ENCODE data around the gene CALML3. TPM values are rescaled to one million over a fixed set of nuclear protein-coding genes. Genes with fewer than 3 reads are reported as not detected.

CALML3 gene
- polyA plus RNA-seq, 4 donors = 0.07 to 0.27 (median 0.22) TPM; not detected in 1

- no peak for FAIRE-seq
- no peak for DNase-seq
- 75 to 86% (median 80%) methylated on average over 11 of the region's 11 CpGs for WGBS, 3 donors
These were observed 776 bp upstream of the CALML3 start for GRCh38 chr10:5523796-5524574.

GRCh38 chr10:5525561-5526341, 990 bp downstream of the CALML3 start:
- DNase-seq (no peak), FAIRE-seq (no peak)
- no peaks in the 10 kb centered on the region for H3K36me3 ChIP-seq (ENCODE audit: control insufficient read depth in 3 of 3, insufficient read depth in 2 of 3, low read depth in 1 of 3, low read length in 3 of 3)
- H3K27me3 ChIP-seq (ENCODE audit: control insufficient read depth in 3 of 3, insufficient read depth in 3 of 3, low read length in 3 of 3) = no peaks in the 10 kb centered on the region
- H3K9me3 ChIP-seq (ENCODE audit: control insufficient read depth in 2 of 2, insufficient read depth in 1 of 2, low read depth in 1 of 2, low read length in 1 of 2) = no peaks in the 10 kb centered on the region
- WGBS, 3 donors = 89 to 90% (median 89%) methylated on average over 32 to 34 of the region's 34 CpGs
- H3K4me3 ChIP-seq (ENCODE audit: low read depth in 1 of 3, low read length in 3 of 3) = no peak overlapping the region
- peaks cover 0 to 10% (median 0%) of the 10 kb centered on the region in 3 donors for H3K4me1 ChIP-seq (ENCODE audit: control insufficient read depth in 3 of 3, insufficient read depth in 2 of 3, low read depth in 1 of 3, low read length in 2 of 3)
- H3K27ac ChIP-seq (ENCODE audit: low read depth in 1 of 3, low read length in 2 of 3) = no peak overlapping the region

More at GRCh38 chr10:5523796-5524574, 776 bp upstream of the CALML3 start:
- no peak overlapping the region for H3K4me3 ChIP-seq (ENCODE audit: low read depth in 1 of 3, low read length in 3 of 3)
- peaks cover 0 to 10% (median 0%) of the 10 kb centered on the region in 3 donors for H3K4me1 ChIP-seq (ENCODE audit: control insufficient read depth in 3 of 3, insufficient read depth in 2 of 3, low read depth in 1 of 3, low read length in 2 of 3)
- H3K36me3 ChIP-seq (ENCODE audit: control insufficient read depth in 3 of 3, insufficient read depth in 2 of 3, low read depth in 1 of 3, low read length in 3 of 3) = no peaks in the 10 kb centered on the region
- H3K9me3 ChIP-seq (ENCODE audit: control insufficient read depth in 2 of 2, insufficient read depth in 1 of 2, low read depth in 1 of 2, low read length in 1 of 2) = no peaks in the 10 kb centered on the region
- no peaks in the 10 kb centered on the region for H3K27me3 ChIP-seq (ENCODE audit: control insufficient read depth in 3 of 3, insufficient read depth in 3 of 3, low read length in 3 of 3)
- H3K27ac ChIP-seq (ENCODE audit: low read depth in 1 of 3, low read length in 2 of 3) = no peak overlapping the region

- DNase-seq = no peak
- no peak for FAIRE-seq
- Histone ChIP-seq H3K27ac (ENCODE audit: low read depth in 1 of 3, low read length in 2 of 3) (no peak overlapping the region), H3K27me3 (ENCODE audit: control insufficient read depth in 3 of 3, insufficient read depth in 3 of 3, low read length in 3 of 3) (no peaks in the 10 kb centered on the region), H3K9me3 (ENCODE audit: control insufficient read depth in 2 of 2, insufficient read depth in 1 of 2, low read depth in 1 of 2, low read length in 1 of 2) (no peaks in the 10 kb centered on the region), H3K36me3 (ENCODE audit: control insufficient read depth in 3 of 3, insufficient read depth in 2 of 3, low read depth in 1 of 3, low read length in 3 of 3) (no peaks in the 10 kb centered on the region), H3K4me1 (ENCODE audit: control insufficient read depth in 3 of 3, insufficient read depth in 2 of 3, low read depth in 1 of 3, low read length in 2 of 3) (peaks cover 0 to 10% (median 0%) of the 10 kb centered on the region in 3 donors), H3K4me3 (ENCODE audit: low read depth in 1 of 3, low read length in 3 of 3) (no peak overlapping the region)
- WGBS, 3 donors = 76 to 89% (median 84%) methylated on average over 8 of the region's 8 CpGs
These were observed 2.0 kb downstream of the CALML3 start for GRCh38 chr10:5526691-5527331.

- FAIRE-seq (no peak), DNase-seq (no peak)
- H3K27ac ChIP-seq (ENCODE audit: low read depth in 1 of 3, low read length in 2 of 3) = no peak overlapping the region
These were observed 2.8 kb downstream of the CALML3 start for GRCh38 chr10:5527332-5528200.

GRCh38 chr10:5528989-5529701, 4.4 kb downstream of the CALML3 start:
- H3K27ac ChIP-seq (ENCODE audit: low read depth in 1 of 3, low read length in 2 of 3) = no peak overlapping the region
- H3K36me3 ChIP-seq (ENCODE audit: control insufficient read depth in 3 of 3, insufficient read depth in 2 of 3, low read depth in 1 of 3, low read length in 3 of 3) = no peaks in the 10 kb centered on the region
- H3K9me3 ChIP-seq (ENCODE audit: control insufficient read depth in 2 of 2, insufficient read depth in 1 of 2, low read depth in 1 of 2, low read length in 1 of 2) = no peaks in the 10 kb centered on the region
- H3K4me1 ChIP-seq (ENCODE audit: control insufficient read depth in 3 of 3, insufficient read depth in 2 of 3, low read depth in 1 of 3, low read length in 2 of 3) = peaks cover 0 to 8% (median 0%) of the 10 kb centered on the region in 3 donors
- WGBS, 3 donors = 83 to 90% (median 87%) methylated on average over 11 of the region's 11 CpGs
- no peak overlapping the region for H3K4me3 ChIP-seq (ENCODE audit: low read depth in 1 of 3, low read length in 3 of 3)
- no peak for DNase-seq
- no peak for FAIRE-seq
- H3K27me3 ChIP-seq (ENCODE audit: control insufficient read depth in 3 of 3, insufficient read depth in 3 of 3, low read length in 3 of 3) = no peaks in the 10 kb centered on the region

More at GRCh38 chr10:5527332-5528200, 2.8 kb downstream of the CALML3 start:
- WGBS, 3 donors = 50 to 70% (median 60%) methylated on average over 10 of the region's 10 CpGs
- Histone ChIP-seq H3K9me3 (ENCODE audit: control insufficient read depth in 2 of 2, insufficient read depth in 1 of 2, low read depth in 1 of 2, low read length in 1 of 2) (no peaks in the 10 kb centered on the region), H3K27me3 (ENCODE audit: control insufficient read depth in 3 of 3, insufficient read depth in 3 of 3, low read length in 3 of 3) (no peaks in the 10 kb centered on the region), H3K36me3 (ENCODE audit: control insufficient read depth in 3 of 3, insufficient read depth in 2 of 3, low read depth in 1 of 3, low read length in 3 of 3) (no peaks in the 10 kb centered on the region), H3K4me3 (ENCODE audit: low read depth in 1 of 3, low read length in 3 of 3) (no peak overlapping the region), H3K4me1 (ENCODE audit: control insufficient read depth in 3 of 3, insufficient read depth in 2 of 3, low read depth in 1 of 3, low read length in 2 of 3) (peaks cover 0 to 10% (median 0%) of the 10 kb centered on the region in 3 donors)

- Histone ChIP-seq H3K27me3 (ENCODE audit: control insufficient read depth in 3 of 3, insufficient read depth in 3 of 3, low read length in 3 of 3) (no peaks in the 10 kb centered on the region), H3K4me3 (ENCODE audit: low read depth in 1 of 3, low read length in 3 of 3) (no peak overlapping the region), H3K9me3 (ENCODE audit: control insufficient read depth in 2 of 2, insufficient read depth in 1 of 2, low read depth in 1 of 2, low read length in 1 of 2) (no peaks in the 10 kb centered on the region), H3K36me3 (ENCODE audit: control insufficient read depth in 3 of 3, insufficient read depth in 2 of 3, low read depth in 1 of 3, low read length in 3 of 3) (no peaks in the 10 kb centered on the region), H3K4me1 (ENCODE audit: control insufficient read depth in 3 of 3, insufficient read depth in 2 of 3, low read depth in 1 of 3, low read length in 2 of 3) (peaks cover 0 to under 1% (median 0%) of the 10 kb centered on the region in 3 donors), H3K27ac (ENCODE audit: low read depth in 1 of 3, low read length in 2 of 3) (no peak overlapping the region)
- WGBS, 3 donors = 78 to 91% (median 84%) methylated on average over 7 of the region's 7 CpGs
- FAIRE-seq (no peak), DNase-seq (no peak)
These were observed 5.1 kb downstream of the CALML3 start for GRCh38 chr10:5529702-5530411.

- Histone ChIP-seq H3K36me3 (ENCODE audit: control insufficient read depth in 3 of 3, insufficient read depth in 2 of 3, low read depth in 1 of 3, low read length in 3 of 3) (no peaks in the 10 kb centered on the region), H3K4me1 (ENCODE audit: control insufficient read depth in 3 of 3, insufficient read depth in 2 of 3, low read depth in 1 of 3, low read length in 2 of 3) (no peaks in the 10 kb centered on the region), H3K4me3 (ENCODE audit: low read depth in 1 of 3, low read length in 3 of 3) (no peak overlapping the region), H3K27me3 (ENCODE audit: control insufficient read depth in 3 of 3, insufficient read depth in 3 of 3, low read length in 3 of 3) (no peaks in the 10 kb centered on the region), H3K9me3 (ENCODE audit: control insufficient read depth in 2 of 2, insufficient read depth in 1 of 2, low read depth in 1 of 2, low read length in 1 of 2) (no peaks in the 10 kb centered on the region), H3K27ac (ENCODE audit: low read depth in 1 of 3, low read length in 2 of 3) (no peak overlapping the region)
- no peak for FAIRE-seq
- DNase-seq = no peak
- 94 to 96% (median 96%) methylated on average over 5 of the region's 5 CpGs for WGBS, 3 donors
These were observed 5.6 kb downstream of the CALML3 start for GRCh38 chr10:5530412-5530806.
